GM12801 (cell line): ENCODE data around the gene EFCAB8.

Experiments
- TF ChIP-seq, protein P1 (sequence below): IDR thresholded peaks from one replicate; pipeline ENCODE4 v1.5.1; 2011; ENCODE audit warnings: control low read depth; ENCODE audit not compliant: insufficient read length; ENCODE audit errors: extremely low read depth

Gene EFCAB8

DNA sequence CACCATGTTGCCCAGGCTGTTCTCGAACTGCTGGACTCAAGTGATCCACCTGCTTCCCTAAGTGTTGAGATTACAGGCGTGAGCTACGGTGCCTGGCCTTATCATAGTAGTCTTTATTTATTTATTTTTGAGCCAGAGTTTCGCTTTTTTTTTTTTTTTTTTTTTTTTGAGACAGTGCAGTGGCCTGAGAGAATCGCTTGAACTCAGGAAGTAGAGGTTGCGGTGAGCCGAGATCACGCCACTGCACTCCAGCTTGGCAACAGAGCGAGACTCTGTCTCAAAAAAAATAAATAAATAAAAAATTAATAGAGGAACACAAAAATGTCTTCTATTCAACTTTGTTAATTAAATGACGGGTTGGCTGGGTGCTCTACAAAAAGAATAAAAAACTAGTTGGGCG lies 26.1 kb upstream of the EFCAB8 start:
- TF ChIP-seq, protein P1, sequence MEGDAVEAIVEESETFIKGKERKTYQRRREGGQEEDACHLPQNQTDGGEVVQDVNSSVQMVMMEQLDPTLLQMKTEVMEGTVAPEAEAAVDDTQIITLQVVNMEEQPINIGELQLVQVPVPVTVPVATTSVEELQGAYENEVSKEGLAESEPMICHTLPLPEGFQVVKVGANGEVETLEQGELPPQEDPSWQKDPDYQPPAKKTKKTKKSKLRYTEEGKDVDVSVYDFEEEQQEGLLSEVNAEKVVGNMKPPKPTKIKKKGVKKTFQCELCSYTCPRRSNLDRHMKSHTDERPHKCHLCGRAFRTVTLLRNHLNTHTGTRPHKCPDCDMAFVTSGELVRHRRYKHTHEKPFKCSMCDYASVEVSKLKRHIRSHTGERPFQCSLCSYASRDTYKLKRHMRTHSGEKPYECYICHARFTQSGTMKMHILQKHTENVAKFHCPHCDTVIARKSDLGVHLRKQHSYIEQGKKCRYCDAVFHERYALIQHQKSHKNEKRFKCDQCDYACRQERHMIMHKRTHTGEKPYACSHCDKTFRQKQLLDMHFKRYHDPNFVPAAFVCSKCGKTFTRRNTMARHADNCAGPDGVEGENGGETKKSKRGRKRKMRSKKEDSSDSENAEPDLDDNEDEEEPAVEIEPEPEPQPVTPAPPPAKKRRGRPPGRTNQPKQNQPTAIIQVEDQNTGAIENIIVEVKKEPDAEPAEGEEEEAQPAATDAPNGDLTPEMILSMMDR: no peak

GRCh38 chr20:32834972-32835371 lies 23.8 kb upstream of the EFCAB8 start:
- TF ChIP-seq, protein P1: no peak

DNA sequence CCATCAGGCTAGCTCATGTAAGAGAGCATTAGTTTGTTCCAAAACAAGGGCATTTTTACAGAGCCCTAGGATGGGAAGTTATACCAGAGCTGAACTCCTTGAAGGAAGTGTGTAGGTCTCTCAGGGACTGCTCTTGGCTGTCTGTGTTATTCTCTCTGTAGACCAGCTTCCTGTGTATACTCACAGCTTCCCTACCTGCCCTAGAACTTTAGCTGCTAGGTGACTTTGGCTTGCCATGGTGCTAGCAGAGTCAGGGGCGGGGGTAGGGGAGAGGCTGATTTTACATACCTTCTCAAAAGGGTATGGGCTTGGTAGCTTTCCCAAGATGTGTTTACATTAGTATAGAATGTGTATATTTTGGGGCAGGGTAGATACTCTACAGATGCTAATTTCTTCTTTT lies 21.6 kb upstream of the EFCAB8 start:
- TF ChIP-seq, protein P1: no peak

- TF ChIP-seq, protein P1: no peak
These were observed 19.3 kb upstream of the EFCAB8 start for GRCh38 chr20:32839227-32839981.

DNA sequence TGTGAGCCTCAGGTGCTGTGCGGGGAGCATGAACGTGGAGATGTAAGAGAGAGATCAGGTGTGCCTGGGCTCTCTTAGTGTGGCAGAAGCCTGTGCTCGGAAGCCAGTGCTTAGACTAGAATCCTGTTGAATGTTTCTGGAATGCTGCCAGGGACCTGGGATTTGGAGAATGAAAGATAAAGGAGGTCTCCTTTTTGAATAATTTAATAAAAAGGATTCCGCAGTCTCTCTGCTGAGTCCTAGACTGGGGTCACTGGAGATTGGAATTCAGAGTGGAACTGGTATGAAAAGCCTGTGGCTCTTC lies 18.8 kb upstream of the EFCAB8 start:
- TF ChIP-seq, protein P1: no peak

GRCh38 chr20:32841174-32841573 lies 17.5 kb upstream of the EFCAB8 start:
- TF ChIP-seq, protein P1: no peak

DNA sequence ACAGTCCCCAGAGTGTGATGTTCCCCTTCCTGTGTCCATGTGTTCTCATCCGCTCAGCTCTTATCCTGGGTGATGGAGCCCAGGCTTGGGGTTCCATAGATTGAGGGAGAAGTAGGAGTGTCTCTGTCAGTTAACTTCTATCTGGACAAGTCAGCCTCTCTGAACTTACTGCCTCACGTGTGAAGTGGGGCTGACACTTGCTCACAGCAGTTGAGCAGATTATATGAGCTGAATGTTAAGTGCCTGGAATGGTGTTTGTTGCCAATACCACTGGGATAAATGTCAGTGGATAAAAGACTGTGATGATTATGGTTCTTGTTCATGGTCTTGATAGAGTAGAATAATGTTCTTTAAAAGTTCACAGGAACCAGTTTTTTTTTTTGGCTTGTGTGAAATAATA lies 17.1 kb upstream of the EFCAB8 start:
- TF ChIP-seq, protein P1: no peak
